CD14-positive monocyte (primary cell): Measurements from ENCODE around the gene SSTR5. TPM values are rescaled to one million over a fixed set of nuclear protein-coding genes. Genes with fewer than 3 reads are reported as not detected.

Source experiments
- DNase-seq, 3 donors: peaks; one replicate each; pipeline ENCODE4 v3.0.0-alpha.2; 2011 to 2022
- H2AFZ ChIP-seq: 2 replicates; pipeline ENCODE4 v1.6.0; 2012; ENCODE audit warnings: mild to moderate bottlenecking, low read depth, low read length, inconsistent platforms; ENCODE audit not compliant: insufficient read depth, poor library complexity, severe bottlenecking
- H3K27ac ChIP-seq, 2 donors: 1 replicate in 1 of 2; 2 replicates in 1 of 2; pipeline ENCODE4 v1.5.1; 2012 to 2013; ENCODE audit warnings: low read length in 2 of 2, control low read depth in 1 of 2, inconsistent platforms in 1 of 2, low read depth in 1 of 2, mild to moderate bottlenecking in 1 of 2
- H3K27me3 ChIP-seq, 2 donors: one replicate each; pipeline versions ENCODE4 v1.6.0 to v1.6.1; 2011 to 2013; ENCODE audit warnings: low read length in 2 of 2; ENCODE audit not compliant: control insufficient read depth in 2 of 2, insufficient read depth in 2 of 2
- H3K36me3 ChIP-seq, 2 donors: replicated peaks in 1 of 2; 1 replicate in 1 of 2; 2 replicates in 1 of 2; pipeline versions ENCODE4 v1.5.1 to v1.6.1; 2012 to 2013; ENCODE audit warnings: low read length in 2 of 2, control low read depth in 1 of 2, inconsistent platforms in 1 of 2, mild to moderate bottlenecking in 1 of 2; ENCODE audit not compliant: insufficient read depth in 2 of 2, control insufficient read depth in 1 of 2
- H3K4me1 ChIP-seq, 2 donors: 1 replicate in 1 of 2; 2 replicates in 1 of 2; pipeline versions ENCODE4 v1.5.1 to v1.6.1; 2012 to 2013; ENCODE audit warnings: low read length in 2 of 2, control low read depth in 1 of 2, inconsistent platforms in 1 of 2, mild to moderate bottlenecking in 1 of 2, moderate library complexity in 1 of 2; ENCODE audit not compliant: insufficient read depth in 2 of 2, control insufficient read depth in 1 of 2
- H3K4me2 ChIP-seq: replicated peaks from 2 replicates; pipeline ENCODE3; 2012; ENCODE audit warnings: low read length, moderate library complexity, mild to moderate bottlenecking; ENCODE audit not compliant: poor library complexity, severe bottlenecking; ENCODE audit errors: extremely low read depth
- H3K4me3 ChIP-seq, 3 experiments: fragments of 200-600 bp in 1 of 3; sonication (generic) in 1 of 3; replicated peaks in 1 of 3; 1 replicate in 2 of 3; 2 replicates in 1 of 3; pipeline ENCODE4 v1.5.1; 2011 to 2013; ENCODE audit warnings: low read length in 3 of 3, mild to moderate bottlenecking in 3 of 3, control low read depth in 2 of 3, low read depth in 2 of 3, inconsistent platforms in 1 of 3, moderate library complexity in 1 of 3
- H3K79me2 ChIP-seq: 2 replicates; pipeline ENCODE4 v1.6.0; 2012; ENCODE audit warnings: mild to moderate bottlenecking, control low read depth, inconsistent platforms, low read length, moderate library complexity; ENCODE audit not compliant: insufficient read depth
- H3K9ac ChIP-seq: 2 replicates; pipeline ENCODE4 v1.6.0; 2017; ENCODE audit warnings: low read length, mild to moderate bottlenecking; ENCODE audit not compliant: insufficient read depth, poor library complexity, severe bottlenecking
- H3K9me3 ChIP-seq, 2 donors: replicated peaks in 1 of 2; 1 replicate in 1 of 2; 2 replicates in 1 of 2; pipeline versions ENCODE4 v1.5.1 to v1.6.1; 2012 to 2013; ENCODE audit warnings: low read length in 2 of 2, control low read depth in 1 of 2; ENCODE audit not compliant: control insufficient read depth in 1 of 2, insufficient read depth in 1 of 2
- H4K20me1 ChIP-seq: 2 replicates; pipeline ENCODE4 v1.6.0; 2012; ENCODE audit warnings: mild to moderate bottlenecking, low read length, control low read depth, moderate library complexity; ENCODE audit not compliant: insufficient read depth
- H3K27ac Mint-ChIP-seq, 7 donors: one replicate each; pipeline ENCODE4 v1.8.0; 2020; ENCODE audit warnings: mild to moderate bottlenecking in 7 of 7, mixed read lengths in 7 of 7, moderate library complexity in 6 of 7, inconsistent platforms in 2 of 7
- H3K27me3 Mint-ChIP-seq, 3 donors: one replicate each; pipeline ENCODE4 v1.8.0; 2021 to 2022; ENCODE audit warnings: low read depth in 3 of 3, mild to moderate bottlenecking in 3 of 3, mixed read lengths in 3 of 3, moderate library complexity in 3 of 3, inconsistent platforms in 1 of 3
- H3K36me3 Mint-ChIP-seq, 2 donors: one replicate each; pipeline ENCODE4 v1.8.0; 2020; ENCODE audit warnings: mixed read lengths in 2 of 2, inconsistent platforms in 1 of 2, mild to moderate bottlenecking in 1 of 2
- H3K4me1 Mint-ChIP-seq: one replicate; pipeline ENCODE4 v1.8.0; 2020; ENCODE audit warnings: mild to moderate bottlenecking, mixed read lengths
- H3K4me3 Mint-ChIP-seq, 2 donors: one replicate each; pipeline ENCODE4 v1.8.0; 2020; ENCODE audit warnings: mild to moderate bottlenecking in 2 of 2, mixed read lengths in 2 of 2, moderate library complexity in 1 of 2
- H3K9me3 Mint-ChIP-seq, 7 donors: one replicate each; pipeline ENCODE4 v1.8.0; 2020 to 2022; ENCODE audit warnings: mixed read lengths in 7 of 7, mild to moderate bottlenecking in 6 of 7, moderate library complexity in 6 of 7, inconsistent platforms in 2 of 7
- CTCF ChIP-seq: fragments of 200-600 bp; IDR thresholded peaks from one replicate; pipeline ENCODE4 v1.8.0; 2022; ENCODE audit warnings: antibody characterized with exemption, mild to moderate bottlenecking
- WGBS: methylation state at CpG from one replicate; pipeline ENCODE4 v1.1.5; 2013; ENCODE audit warnings: missing lambda C conversion rate; ENCODE audit not compliant: insufficient coverage; 5-methylcytosine and 5-hydroxymethylcytosine counted together
- intact Hi-C, 2 donors: fragments of 100-400 bp; cut with micrococcal nuclease; formaldehyde crosslinking; loops; one replicate each; pipeline versions ENCODE4 v1.15.0 to v1.15.1; 2023
- polyA plus RNA-seq, 3 donors: library from polyadenylated mRNA; depleted of rRNA in 1 of 3; unstranded in 2 of 3; stranded (reverse) in 1 of 3; fragments of 300-500 nt in 2 of 3; fragments of >200 nt in 1 of 3; fragmentation: Illumina TruSeq in 2 of 3; gene quantifications; 1 replicate in 2 of 3; 2 replicates in 1 of 3; pipeline ENCODE4 v1.2.3, GENCODE V29; 2012 to 2021

Gene SSTR5
- polyA plus RNA-seq, 3 donors: not detected

DNA sequence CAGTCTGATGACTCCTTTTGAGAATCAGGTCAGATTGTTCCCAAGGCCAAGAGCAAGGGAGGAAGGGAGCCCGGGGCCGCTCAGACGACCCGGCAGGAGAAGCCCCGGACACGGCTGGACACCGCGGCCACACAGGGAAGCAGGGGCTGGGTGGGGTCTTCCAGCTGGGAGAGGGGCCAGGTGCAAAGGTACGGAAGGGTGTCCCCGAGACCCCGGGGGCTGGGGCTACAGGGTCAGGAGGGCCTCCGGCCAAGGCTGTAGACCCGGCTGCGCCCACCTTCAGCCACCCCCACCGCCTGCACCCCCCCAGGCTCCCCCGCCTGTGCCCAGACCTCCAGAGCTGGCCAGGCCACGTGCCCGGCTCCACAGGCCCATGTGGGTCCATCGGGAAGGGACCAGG lies 45.4 kb downstream of the SSTR5 start:
- Histone ChIP-seq H3K79me2 (no peaks in the 10 kb centered on the region), H3K27me3 (no peaks in the 10 kb centered on the region), H3K27ac (no peak overlapping the region), H4K20me1 (no peaks in the 10 kb centered on the region), H3K9me3 (no peaks in the 10 kb centered on the region), H3K4me2 (no peak overlapping the region), H3K4me3 (no peak overlapping the region), H3K9ac (no peak overlapping the region), H3K36me3 (no peaks in the 10 kb centered on the region), H2AFZ (no peak overlapping the region), H3K4me1 (no peaks in the 10 kb centered on the region)
- TF ChIP-seq CTCF: no peak
- Mint-ChIP-seq H3K9me3 (no peaks in the 10 kb centered on the region), H3K36me3 (no peaks in the 10 kb centered on the region), H3K27ac (no peak overlapping the region), H3K4me1 (no peaks in the 10 kb centered on the region), H3K4me3 (no peak overlapping the region), H3K27me3 (peaks cover 2 to 11% (median 5%) of the 10 kb centered on the region in 3 donors)
- DNase-seq: no peak
- WGBS: 86% methylated on average over 15 of the region's 19 CpGs
- intact Hi-C loops: no loop called here

- no peaks in the 10 kb centered on the region for H3K9me3 Mint-ChIP-seq
- Histone ChIP-seq H3K4me2 (no peak overlapping the region), H2AFZ (no peak overlapping the region), H4K20me1 (no peaks in the 10 kb centered on the region), H3K27ac (no peak overlapping the region), H3K36me3 (no peaks in the 10 kb centered on the region), H3K27me3 (no peaks in the 10 kb centered on the region), H3K4me3 (no peak overlapping the region), H3K9ac (no peak overlapping the region), H3K79me2 (no peaks in the 10 kb centered on the region), H3K9me3 (no peaks in the 10 kb centered on the region), H3K4me1 (no peaks in the 10 kb centered on the region)
- H3K36me3 Mint-ChIP-seq: no peaks in the 10 kb centered on the region
- no peak overlapping the region for H3K4me3 Mint-ChIP-seq
- H3K27me3 Mint-ChIP-seq: peaks cover 2 to 11% (median 3%) of the 10 kb centered on the region in 3 donors
- no peak for DNase-seq
- H3K4me1 Mint-ChIP-seq: no peaks in the 10 kb centered on the region
- no peak for TF ChIP-seq CTCF
- H3K27ac Mint-ChIP-seq: no peak overlapping the region
- intact Hi-C loops: no loop called here
- WGBS: 80% methylated on average over 10 of the region's 19 CpGs
Observed at GRCh38 chr16:1119129-1119528, 46.6 kb downstream of the SSTR5 start.
